NCI-H1694 treated with DMSO at 0.1 percent for 48 hours (cell line): Measurements from ENCODE around the gene CTNNA3.

ENCODE experiments used
- DNase-seq: peaks from one replicate; lab custom pipeline; 2025; lab: John Stamatoyannopoulos, UW

Gene CTNNA3

GRCh38 chr10:67665491-67665890 is 30.5 kb downstream of the CTNNA3 start:
- DNase-seq, result no peak

- no peak for DNase-seq
Observed at GRCh38 chr10:67664942-67665341, 31.1 kb downstream of the CTNNA3 start.

DNA sequence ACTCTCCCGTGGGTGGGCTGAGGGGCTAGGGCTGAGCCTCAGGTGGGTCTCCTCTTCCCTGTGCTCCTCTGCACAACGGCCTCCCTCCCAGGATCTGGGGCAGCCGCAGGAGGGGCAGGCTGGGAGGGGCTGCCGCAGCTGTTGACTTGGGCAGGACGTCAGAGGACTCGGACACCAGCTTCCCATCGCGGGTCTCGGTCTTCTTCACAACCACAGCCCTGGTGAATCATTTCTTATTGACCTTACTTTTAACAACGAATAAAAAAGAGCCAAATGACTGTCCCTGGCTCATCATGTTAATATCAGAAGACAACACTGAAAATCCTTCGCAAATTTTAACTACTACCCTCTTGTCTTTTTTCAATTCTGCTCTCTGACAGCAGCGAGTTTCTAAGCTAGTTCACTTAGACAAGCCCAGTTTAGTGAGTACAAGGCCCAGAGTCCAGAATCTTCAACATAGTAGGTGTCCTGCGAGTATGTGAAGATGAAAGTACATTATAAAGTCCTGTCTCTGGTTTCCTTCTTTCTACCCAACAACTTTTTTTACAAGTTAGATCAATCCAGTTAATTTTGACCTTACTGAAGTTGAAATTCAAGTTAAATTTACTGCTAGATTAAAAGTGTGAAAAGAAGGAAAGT is 32.4 kb downstream of the CTNNA3 start:
- no peak for DNase-seq

DNA sequence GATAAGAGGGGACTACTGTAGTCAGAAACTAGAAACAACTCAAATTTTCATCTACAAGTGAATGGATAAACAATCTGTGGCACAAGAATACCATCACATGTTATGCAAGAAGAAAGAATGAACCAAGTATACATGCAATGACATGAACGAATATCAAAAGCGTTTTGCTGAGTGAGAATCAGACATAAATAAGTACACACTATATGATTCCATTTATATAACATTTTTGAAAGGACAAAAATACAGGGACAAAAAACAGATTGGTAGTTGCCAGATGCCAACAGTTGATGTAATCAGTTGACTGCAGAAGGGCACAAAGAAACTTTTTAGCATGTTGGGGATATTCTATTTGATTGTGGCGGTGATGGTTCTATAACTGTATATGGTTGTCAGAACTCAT is 33.6 kb downstream of the CTNNA3 start:
- DNase-seq, result no peak

- no peak for DNase-seq
Observed at GRCh38 chr10:67659497-67659896, 36.5 kb downstream of the CTNNA3 start.

- DNase-seq, result no peak
Observed at GRCh38 chr10:67657775-67658174, 38.2 kb downstream of the CTNNA3 start.

- no peak for DNase-seq
Observed at GRCh38 chr10:67650558-67650957, 45.4 kb downstream of the CTNNA3 start.

DNA sequence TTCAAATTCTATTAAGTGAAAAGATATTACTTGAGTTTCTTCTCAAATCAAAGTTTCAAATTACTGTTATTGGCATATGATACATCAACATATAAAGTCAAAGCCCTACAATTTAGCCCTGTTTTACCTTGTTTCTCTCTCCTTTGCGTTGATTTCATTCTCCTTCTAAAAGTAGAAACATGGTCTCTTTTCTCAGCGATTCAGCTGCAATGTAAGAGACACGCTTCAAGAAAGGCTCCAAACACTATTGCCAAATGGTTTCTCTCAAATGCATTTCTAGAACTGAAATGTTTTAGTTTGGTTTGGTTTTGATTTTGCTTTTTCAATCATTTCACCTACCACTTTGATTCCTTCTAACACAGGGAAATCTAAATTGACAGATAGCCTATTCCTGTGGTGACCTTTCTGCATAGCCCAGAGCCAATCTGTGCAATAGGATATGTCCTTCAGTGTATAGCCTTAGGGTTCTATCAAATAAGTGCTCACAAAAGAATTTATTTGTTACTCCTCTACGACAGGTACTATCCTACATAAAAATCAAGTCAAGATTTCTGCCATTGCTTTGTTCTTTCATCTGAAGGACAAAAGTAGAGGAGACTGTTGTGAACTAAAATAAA is 47.3 kb downstream of the CTNNA3 start:
- DNase-seq, result no peak

DNA sequence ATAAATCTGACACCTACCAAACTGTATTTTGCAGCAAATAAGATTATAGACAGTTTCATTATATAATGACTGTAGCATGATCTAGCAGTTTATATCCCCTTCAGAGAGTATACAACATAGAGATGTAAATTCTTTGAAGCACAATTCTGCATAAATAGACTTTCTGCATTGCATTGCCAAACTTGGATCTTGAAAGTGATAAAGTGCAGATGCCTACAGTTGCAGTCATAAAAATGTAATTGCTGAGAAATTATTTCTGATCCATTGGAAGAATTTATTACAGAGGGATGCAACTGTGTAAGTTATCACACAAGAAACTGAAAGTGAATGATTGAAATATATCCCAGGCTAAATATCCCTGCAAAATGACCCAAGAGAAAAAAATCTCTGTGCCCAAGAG is 65.1 kb downstream of the CTNNA3 start:
- DNase-seq, result no peak

- DNase-seq, result no peak
Observed at GRCh38 chr10:67629461-67629971, 66.5 kb downstream of the CTNNA3 start.

- no peak for DNase-seq
Observed at GRCh38 chr10:67622984-67623383, 73.0 kb downstream of the CTNNA3 start.

DNA sequence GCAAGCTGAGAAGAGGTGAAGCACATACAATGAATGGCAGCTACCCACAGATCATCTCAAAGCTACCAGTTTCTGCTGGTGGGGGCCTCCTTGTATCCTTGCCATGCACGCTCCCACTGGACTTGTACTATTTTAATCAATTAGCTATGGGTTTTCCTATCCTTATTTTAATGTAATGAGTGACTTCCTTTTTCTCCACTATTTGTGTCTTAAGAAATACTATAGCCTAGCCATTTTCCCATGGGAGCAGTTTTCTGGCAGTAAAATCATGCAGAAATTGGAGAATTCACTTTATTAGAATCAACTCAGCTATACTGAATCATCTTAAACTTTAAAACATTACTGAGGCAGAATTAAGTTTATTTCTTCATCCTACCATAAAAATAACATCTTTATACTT is 73.5 kb downstream of the CTNNA3 start:
- no peak for DNase-seq

DNA sequence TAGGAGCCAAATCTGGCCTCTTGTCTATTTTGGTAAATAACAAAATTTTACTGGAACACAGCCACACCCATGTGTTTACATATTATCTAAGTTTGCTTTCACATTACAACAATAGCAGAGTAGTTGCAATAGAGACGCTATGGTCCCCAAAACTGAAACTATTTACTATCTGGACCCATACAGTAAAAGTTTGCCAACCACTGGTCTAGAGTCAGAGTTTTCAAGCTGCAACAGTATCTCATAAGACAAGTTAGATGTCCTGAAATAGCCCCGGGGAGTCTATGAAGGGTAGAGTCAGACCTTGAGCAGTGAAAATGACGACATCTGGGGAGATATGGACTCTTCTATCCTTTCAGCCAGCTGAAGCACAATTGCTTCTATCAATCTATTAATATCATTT is 74.2 kb downstream of the CTNNA3 start:
- no peak for DNase-seq

DNA sequence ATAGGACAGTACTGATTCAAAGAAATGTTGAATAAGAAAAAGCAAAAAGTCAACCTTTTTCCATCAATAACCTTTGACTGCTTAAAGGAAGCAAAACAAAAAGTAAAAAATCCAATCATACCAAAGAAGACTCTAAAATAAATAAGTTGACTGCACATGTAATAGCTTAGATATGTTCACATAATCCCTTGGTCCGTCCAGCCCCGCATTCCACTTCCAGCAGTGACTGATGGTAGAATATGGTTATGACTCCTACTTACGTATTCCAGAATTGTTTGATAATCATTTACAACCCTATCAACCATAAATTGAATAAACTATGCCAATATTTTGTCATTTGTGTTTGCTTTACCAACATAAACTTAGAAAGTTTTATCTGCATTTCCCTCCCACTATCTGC is 77.9 kb downstream of the CTNNA3 start:
- no peak for DNase-seq

DNA sequence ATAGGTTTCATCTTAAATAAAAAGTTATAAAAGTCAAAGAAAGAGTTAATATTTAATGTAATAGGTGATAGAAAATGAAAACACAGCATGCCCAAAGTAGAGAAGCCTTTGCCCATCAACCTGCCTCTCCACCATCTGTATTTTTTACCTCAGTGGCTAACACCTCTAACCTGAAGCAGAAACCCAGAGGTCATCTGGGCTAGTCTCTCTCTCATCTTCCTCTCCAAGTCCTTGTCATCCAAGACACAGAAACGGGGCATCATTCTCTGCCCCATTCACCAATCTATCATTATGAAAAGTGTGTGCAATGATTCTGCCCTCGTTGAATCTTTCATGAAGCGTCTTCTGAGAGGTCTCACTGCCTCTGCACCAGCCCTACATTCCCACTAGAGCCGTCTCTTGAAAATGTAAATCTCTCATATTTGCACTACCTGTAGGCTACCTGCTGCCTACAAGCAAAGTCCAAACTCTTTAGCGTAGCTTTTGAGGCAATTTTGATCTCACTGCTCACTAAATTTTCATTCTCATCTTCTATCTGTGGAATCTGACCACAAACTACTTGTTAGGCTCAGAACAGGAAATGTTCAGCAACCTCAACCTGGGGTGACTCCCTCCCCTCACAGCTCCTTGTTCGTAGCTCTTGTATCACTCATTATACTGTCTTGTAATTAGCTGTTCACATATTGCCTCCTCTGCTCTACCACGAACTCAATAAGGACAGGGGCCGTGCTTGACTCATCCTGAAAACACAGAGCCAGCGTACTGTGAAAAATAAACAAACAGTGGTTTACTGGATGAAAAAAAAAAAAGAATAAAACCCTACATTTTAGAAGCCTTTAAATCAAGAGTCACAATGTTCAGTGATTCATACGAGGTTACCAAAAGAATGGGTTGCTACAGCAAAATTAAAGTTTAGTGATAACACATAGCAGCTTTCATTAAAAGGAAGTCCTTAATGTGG is 83.1 kb downstream of the CTNNA3 start:
- no peak for DNase-seq

DNA sequence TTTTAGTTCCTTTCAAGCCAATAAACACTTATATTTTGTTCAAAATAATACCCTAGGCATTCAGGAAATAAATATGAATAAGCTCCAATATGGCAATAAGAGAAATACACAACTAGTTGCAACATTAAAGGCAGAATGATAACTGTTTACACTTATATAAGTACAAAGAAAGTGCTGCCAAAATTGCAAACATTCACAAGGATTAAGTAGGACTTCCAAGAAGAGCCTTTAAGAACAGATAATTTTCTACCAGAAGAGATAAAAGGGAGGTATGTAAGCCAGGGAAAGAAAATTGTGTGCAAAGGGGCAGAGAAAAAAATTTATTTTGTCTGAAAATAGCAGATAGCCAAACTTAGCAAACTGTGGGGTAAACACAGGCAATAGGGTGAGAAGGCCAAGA is 83.8 kb downstream of the CTNNA3 start:
- no peak for DNase-seq

- DNase-seq, result no peak
Observed at GRCh38 chr10:67609996-67610793, 85.8 kb downstream of the CTNNA3 start.

DNA sequence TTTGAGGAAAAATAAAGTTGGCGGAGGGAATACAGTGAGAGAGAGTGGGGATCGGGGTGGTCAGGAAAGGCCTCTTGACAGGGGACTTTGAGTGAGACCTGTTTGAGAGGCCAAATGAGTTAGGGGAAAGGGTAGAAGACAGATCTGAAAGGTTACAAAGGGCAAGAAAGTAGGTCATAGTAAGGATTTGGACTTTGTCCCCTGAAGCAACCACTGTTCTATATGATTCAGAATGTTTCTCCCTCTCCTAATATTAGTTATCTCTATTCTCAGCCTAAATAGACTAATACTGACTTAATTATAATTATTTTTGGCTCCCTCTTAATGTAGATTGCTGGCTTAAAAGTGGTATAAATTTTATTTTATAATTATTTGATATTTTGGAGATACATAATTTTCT is 88.0 kb downstream of the CTNNA3 start:
- DNase-seq, result no peak

DNA sequence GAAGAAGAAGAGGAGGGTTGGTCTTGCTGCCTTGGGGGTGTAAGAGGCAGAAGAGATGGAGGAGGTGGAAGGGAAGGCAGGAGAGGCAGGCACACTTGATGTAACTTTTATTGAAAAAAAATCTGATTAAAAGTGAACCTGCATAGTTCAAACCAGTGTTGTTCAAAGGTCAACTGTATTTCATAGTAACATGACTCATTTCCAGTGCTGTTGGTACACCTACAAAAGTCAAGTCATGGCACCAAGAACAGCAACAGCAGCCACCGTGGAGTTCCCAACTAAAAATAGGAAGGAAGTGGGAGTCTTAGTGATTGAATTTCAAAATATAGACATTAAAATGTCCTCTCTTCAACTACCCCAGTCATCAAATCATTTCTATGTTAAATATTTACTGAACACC is 88.5 kb downstream of the CTNNA3 start:
- no peak for DNase-seq

- no peak for DNase-seq
Observed at GRCh38 chr10:67606572-67606971, 89.4 kb downstream of the CTNNA3 start.

GRCh38 chr10:67603701-67604100 is 92.3 kb downstream of the CTNNA3 start:
- no peak for DNase-seq

DNA sequence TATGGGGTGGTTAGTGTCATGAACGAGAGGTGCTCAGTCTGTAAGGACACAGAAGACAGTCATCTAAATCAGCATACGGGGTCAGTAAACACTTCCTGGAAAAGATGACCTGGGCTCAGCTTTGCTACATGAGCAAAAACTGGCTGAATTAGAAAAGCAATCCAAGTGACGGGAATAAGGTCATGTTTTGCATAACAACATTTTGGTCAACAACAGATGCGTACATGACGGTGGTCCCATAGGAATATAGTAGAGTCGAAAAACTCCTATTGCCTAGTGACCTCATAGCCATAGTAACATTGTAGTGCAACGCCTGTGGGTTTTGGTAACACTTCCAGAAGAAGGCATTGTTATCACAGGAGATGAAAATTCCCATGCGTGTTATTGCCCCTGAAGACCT is 92.9 kb downstream of the CTNNA3 start:
- no peak for DNase-seq
